T-helper 2 cell treated with Interferon-gamma antibody and Interleukin-4, amounts not matched to agents 100 ng/mL and 5 ng/mL, for 36 hours (primary cell): ENCODE measurements around the gene SDR39U1. TPM values are rescaled to one million over a fixed set of nuclear protein-coding genes. Genes with fewer than 3 reads are reported as not detected.

Experiments used
- intact Hi-C: fragments of 100-400 bp; cut with micrococcal nuclease; formaldehyde crosslinking; loops from one replicate; pipeline ENCODE4 v1.15.1; 2023
- total RNA-seq: library from RNA; stranded (reverse); gene quantifications from 2 replicates; pipeline ENCODE4 v1.2.3, GENCODE V29; 2022

SDR39U1 gene
- total RNA-seq, 1 donor from 2014 or later = 48.2 TPM

- intact Hi-C loops = loop anchor here (2.0 to 5.0 kb wide), 2 partner anchors 236 to 246 kb away; partner anchors contain the start of gene TM9SF1
Measured at GRCh38 chr14:24443053-24443665, 583 bp upstream of the SDR39U1 start.

- intact Hi-C loops = loop anchor here (1.0 to 5.0 kb wide), 7 partner anchors 11 to 245 kb away; partner anchors contain the start of genes CHMP4A, GMPR2, NEDD8 and RABGGTA
Measured at GRCh38 chr14:24441904-24442239, 704 bp downstream of the SDR39U1 start.

- intact Hi-C loops = loop anchor here (5.0 kb wide), 1 partner anchor 244 kb away; the partner anchor contains the start of gene TM9SF1
Measured at GRCh38 chr14:24441485-24441884, 1.1 kb downstream of the SDR39U1 start.

GRCh38 chr14:24440606-24441399 lies 1.8 kb downstream of the SDR39U1 start:
- intact Hi-C loops = loop anchor here (5.0 kb wide), 1 partner anchor 244 kb away; the partner anchor contains the start of gene TM9SF1

GRCh38 chr14:24439830-24440605 lies 2.6 kb downstream of the SDR39U1 start:
- intact Hi-C loops = loop anchor here (5.0 to 10.0 kb wide), 2 partner anchors 243 to 325 kb away; partner anchors contain the start of genes DCAF11, NRL and TM9SF1

GRCh38 chr14:24439257-24439656 lies 3.3 kb downstream of the SDR39U1 start:
- intact Hi-C loops = loop anchor here (10.0 kb wide), 1 partner anchor 324 kb away; the partner anchor contains the start of genes DCAF11 and NRL

GRCh38 chr14:24438223-24439097 lies 4.1 kb downstream of the SDR39U1 start:
- intact Hi-C loops = loop anchor here (10.0 kb wide), 1 partner anchor 324 kb away; the partner anchor contains the start of genes DCAF11 and NRL

- intact Hi-C loops = loop anchor here (10.0 kb wide), 1 partner anchor 323 kb away; the partner anchor contains the start of genes DCAF11 and NRL
Measured at GRCh38 chr14:24437736-24438067, 4.9 kb downstream of the SDR39U1 start.

GRCh38 chr14:24437020-24437735 lies 5.4 kb downstream of the SDR39U1 start:
- intact Hi-C loops = loop anchor here (10.0 kb wide), 1 partner anchor 322 kb away; the partner anchor contains the start of genes DCAF11 and NRL

- intact Hi-C loops = loop anchor here (1.0 to 10.0 kb wide), 2 partner anchors 104 to 322 kb away; partner anchors contain the start of genes DCAF11 and NRL
Measured at GRCh38 chr14:24436355-24437019, 6.1 kb downstream of the SDR39U1 start.

GRCh38 chr14:24435998-24436354 lies 6.6 kb downstream of the SDR39U1 start:
- intact Hi-C loops = loop anchor here (1.0 to 10.0 kb wide), 2 partner anchors 104 to 321 kb away; partner anchors contain the start of genes DCAF11 and NRL

GRCh38 chr14:24435192-24435810 lies 7.3 kb downstream of the SDR39U1 start:
- intact Hi-C loops = loop anchor here (10.0 kb wide), 1 partner anchor 320 kb away; the partner anchor contains the start of genes DCAF11 and NRL

GRCh38 chr14:24434676-24435075 lies 7.9 kb downstream of the SDR39U1 start:
- intact Hi-C loops = loop anchor here (5.0 to 10.0 kb wide), 2 partner anchors 122 to 320 kb away; partner anchors contain the start of genes DCAF11, LTB4R, LTB4R2 and NRL

- intact Hi-C loops = loop anchor here (5.0 to 10.0 kb wide), 2 partner anchors 122 to 319 kb away; partner anchors contain the start of genes DCAF11, LTB4R, LTB4R2 and NRL
Measured at GRCh38 chr14:24434036-24434435, 8.5 kb downstream of the SDR39U1 start.

GRCh38 chr14:24432259-24433131 lies 10.1 kb downstream of the SDR39U1 start:
- intact Hi-C loops = loop anchor here (5.0 to 10.0 kb wide), 2 partner anchors 120 to 318 kb away; partner anchors contain the start of genes DCAF11, LTB4R, LTB4R2 and NRL

GRCh38 chr14:24431569-24432258 lies 10.9 kb downstream of the SDR39U1 start:
- intact Hi-C loops = loop anchor here (1.0 to 10.0 kb wide), 7 partner anchors 11 to 317 kb away; partner anchors contain the start of genes DCAF11, LTB4R, LTB4R2 and NRL
